ENCODE results near the gene LCE1A.

DNA sequence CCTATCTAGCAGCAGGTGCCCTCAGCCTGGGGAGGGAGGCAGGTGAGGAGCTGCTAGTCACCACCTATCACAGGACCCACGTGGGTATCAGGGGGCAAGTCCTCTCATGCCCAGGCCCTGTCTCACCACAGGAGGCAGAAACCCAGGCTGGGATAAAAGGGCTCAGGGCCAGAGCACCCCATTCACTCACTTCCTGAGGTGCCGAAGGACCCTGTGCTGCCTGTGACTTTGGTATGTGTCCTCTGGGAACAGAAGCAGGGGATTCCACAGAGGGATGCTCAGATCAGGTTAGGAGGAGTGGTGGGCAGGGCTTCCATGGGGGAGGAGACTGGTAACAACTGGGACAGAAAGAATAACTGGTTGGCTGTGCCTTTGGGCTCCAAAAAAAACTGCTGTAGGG is 41.2 kb upstream of the LCE1A start, which contains the start of gene LCE1E:
- TF ChIP-seq, protein P1, sequence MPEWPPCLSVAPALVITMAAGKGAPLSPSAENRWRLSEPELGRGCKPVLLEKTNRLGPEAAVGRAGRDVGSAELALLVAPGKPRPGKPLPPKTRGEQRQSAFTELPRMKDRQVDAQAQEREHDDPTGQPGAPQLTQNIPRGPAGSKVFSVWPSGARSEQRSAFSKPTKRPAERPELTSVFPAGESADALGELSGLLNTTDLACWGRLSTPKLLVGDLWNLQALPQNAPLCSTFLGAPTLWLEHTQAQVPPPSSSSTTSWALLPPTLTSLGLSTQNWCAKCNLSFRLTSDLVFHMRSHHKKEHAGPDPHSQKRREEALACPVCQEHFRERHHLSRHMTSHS (tag by site-specific recombination; IDR thresholded peaks at IDR 0.05) = no peak
- TF ChIP-seq ZBTB20 (tag by site-specific recombination; IDR thresholded peaks at IDR 0.05) = no peak
- TF ChIP-seq ZNF510 (tag by site-specific recombination; IDR thresholded peaks at IDR 0.05; ENCODE audit: insufficient replicate concordance) = no peak
- TF ChIP-seq, protein P2, sequence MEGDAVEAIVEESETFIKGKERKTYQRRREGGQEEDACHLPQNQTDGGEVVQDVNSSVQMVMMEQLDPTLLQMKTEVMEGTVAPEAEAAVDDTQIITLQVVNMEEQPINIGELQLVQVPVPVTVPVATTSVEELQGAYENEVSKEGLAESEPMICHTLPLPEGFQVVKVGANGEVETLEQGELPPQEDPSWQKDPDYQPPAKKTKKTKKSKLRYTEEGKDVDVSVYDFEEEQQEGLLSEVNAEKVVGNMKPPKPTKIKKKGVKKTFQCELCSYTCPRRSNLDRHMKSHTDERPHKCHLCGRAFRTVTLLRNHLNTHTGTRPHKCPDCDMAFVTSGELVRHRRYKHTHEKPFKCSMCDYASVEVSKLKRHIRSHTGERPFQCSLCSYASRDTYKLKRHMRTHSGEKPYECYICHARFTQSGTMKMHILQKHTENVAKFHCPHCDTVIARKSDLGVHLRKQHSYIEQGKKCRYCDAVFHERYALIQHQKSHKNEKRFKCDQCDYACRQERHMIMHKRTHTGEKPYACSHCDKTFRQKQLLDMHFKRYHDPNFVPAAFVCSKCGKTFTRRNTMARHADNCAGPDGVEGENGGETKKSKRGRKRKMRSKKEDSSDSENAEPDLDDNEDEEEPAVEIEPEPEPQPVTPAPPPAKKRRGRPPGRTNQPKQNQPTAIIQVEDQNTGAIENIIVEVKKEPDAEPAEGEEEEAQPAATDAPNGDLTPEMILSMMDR (tag by site-specific recombination; IDR thresholded peaks at IDR 0.05) = no peak
- TF ChIP-seq, protein P3, sequence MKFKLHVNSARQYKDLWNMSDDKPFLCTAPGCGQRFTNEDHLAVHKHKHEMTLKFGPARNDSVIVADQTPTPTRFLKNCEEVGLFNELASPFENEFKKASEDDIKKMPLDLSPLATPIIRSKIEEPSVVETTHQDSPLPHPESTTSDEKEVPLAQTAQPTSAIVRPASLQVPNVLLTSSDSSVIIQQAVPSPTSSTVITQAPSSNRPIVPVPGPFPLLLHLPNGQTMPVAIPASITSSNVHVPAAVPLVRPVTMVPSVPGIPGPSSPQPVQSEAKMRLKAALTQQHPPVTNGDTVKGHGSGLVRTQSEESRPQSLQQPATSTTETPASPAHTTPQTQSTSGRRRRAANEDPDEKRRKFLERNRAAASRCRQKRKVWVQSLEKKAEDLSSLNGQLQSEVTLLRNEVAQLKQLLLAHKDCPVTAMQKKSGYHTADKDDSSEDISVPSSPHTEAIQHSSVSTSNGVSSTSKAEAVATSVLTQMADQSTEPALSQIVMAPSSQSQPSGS (tag by site-specific recombination; IDR thresholded peaks at IDR 0.05; ENCODE audit: low read depth) = no peak
- TF ChIP-seq ZNF664 (tag by site-specific recombination; IDR thresholded peaks at IDR 0.05) = no peak
- TF ChIP-seq TRIM28 (IDR thresholded peaks at IDR 0.05; ENCODE audit: borderline replicate concordance, low read length) = no peak
- TF ChIP-seq ZNF610 (tag by site-specific recombination; IDR thresholded peaks at IDR 0.05; ENCODE audit: borderline replicate concordance) = no peak
- TF ChIP-seq ZNF426 (tag by site-specific recombination; IDR thresholded peaks at IDR 0.05) = no peak
- no peak for TF ChIP-seq ZNF138 (tag by site-specific recombination; IDR thresholded peaks at IDR 0.05; ENCODE audit: borderline replicate concordance)
- TF ChIP-seq ZNF211 (tag by site-specific recombination; IDR thresholded peaks at IDR 0.05; ENCODE audit: low read depth) = no peak
- TF ChIP-seq ZNF658 (tag by site-specific recombination; IDR thresholded peaks at IDR 0.05) = no peak
- TF ChIP-seq FEZF1 (tag by site-specific recombination; IDR thresholded peaks at IDR 0.05) = no peak
